ENCODE results near the gene ARVCF. TPM values are rescaled to one million over a fixed set of nuclear protein-coding genes. Genes with fewer than 3 reads are reported as not detected.

The ARVCF gene
- total and polyA plus RNA-seq, 2 of the 8 experiments (the other 6 are each of a cell fraction or from before 2014, with no cell fraction given) = 31.0 to 43.2 TPM

GRCh38 chr22:19982991-19983578, 33.5 kb downstream of the ARVCF start (continued):
- no peak for TF ChIP-seq USF2 (IDR thresholded peaks at IDR 0.05; ENCODE audit: low read length)
- TF ChIP-seq KDM5A (IDR thresholded peaks at IDR 0.05; ENCODE audit: low read length) = no peak
- no peak for TF ChIP-seq SP4 (IDR thresholded peaks at IDR 0.05; ENCODE audit: low read length)
- no peak for TF ChIP-seq CHD7 (IDR thresholded peaks at IDR 0.05; ENCODE audit: insufficient replicate concordance, low read length)
- TF ChIP-seq TAF7 (optimal IDR thresholded peaks at IDR 0.05; ENCODE audit: borderline replicate concordance, low read depth, low read length) = no peak
- no peak for TF ChIP-seq SUZ12 (IDR thresholded peaks at IDR 0.05; ENCODE audit: low read length)
